Middle frontal gyrus (tissue), 1 donor: Measurements from ENCODE around the gene APOA4.

ENCODE experiments used
- DNase-seq: peaks from one replicate; pipeline ENCODE4 v3.0.0-alpha.2; 2015; ENCODE audit warnings: low spot score; ENCODE audit errors: extremely low spot score

The APOA4 gene

DNA sequence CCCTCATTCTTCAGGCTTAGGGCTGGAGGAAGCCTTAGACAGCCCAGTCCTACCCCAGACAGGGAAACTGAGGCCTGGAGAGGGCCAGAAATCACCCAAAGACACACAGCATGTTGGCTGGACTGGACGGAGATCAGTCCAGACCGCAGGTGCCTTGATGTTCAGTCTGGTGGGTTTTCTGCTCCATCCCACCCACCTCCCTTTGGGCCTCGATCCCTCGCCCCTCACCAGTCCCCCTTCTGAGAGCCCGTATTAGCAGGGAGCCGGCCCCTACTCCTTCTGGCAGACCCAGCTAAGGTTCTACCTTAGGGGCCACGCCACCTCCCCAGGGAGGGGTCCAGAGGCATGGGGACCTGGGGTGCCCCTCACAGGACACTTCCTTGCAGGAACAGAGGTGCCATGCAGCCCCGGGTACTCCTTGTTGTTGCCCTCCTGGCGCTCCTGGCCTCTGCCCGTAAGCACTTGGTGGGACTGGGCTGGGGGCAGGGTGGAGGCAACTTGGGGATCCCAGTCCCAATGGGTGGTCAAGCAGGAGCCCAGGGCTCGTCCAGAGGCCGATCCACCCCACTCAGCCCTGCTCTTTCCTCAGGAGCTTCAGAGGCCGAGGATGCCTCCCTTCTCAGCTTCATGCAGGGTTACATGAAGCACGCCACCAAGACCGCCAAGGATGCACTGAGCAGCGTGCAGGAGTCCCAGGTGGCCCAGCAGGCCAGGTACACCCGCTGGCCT lies 7.2 kb upstream of the APOA4 start:
- DNase-seq, result no peak

GRCh38 chr11:116829525-116830183 lies 6.5 kb upstream of the APOA4 start, which contains the start of gene APOC3:
APOC3 (plus strand) TSS chr11:116829907; CDS start chr11:116830583, 676 bp downstream.
- DNase-seq, result no peak

DNA sequence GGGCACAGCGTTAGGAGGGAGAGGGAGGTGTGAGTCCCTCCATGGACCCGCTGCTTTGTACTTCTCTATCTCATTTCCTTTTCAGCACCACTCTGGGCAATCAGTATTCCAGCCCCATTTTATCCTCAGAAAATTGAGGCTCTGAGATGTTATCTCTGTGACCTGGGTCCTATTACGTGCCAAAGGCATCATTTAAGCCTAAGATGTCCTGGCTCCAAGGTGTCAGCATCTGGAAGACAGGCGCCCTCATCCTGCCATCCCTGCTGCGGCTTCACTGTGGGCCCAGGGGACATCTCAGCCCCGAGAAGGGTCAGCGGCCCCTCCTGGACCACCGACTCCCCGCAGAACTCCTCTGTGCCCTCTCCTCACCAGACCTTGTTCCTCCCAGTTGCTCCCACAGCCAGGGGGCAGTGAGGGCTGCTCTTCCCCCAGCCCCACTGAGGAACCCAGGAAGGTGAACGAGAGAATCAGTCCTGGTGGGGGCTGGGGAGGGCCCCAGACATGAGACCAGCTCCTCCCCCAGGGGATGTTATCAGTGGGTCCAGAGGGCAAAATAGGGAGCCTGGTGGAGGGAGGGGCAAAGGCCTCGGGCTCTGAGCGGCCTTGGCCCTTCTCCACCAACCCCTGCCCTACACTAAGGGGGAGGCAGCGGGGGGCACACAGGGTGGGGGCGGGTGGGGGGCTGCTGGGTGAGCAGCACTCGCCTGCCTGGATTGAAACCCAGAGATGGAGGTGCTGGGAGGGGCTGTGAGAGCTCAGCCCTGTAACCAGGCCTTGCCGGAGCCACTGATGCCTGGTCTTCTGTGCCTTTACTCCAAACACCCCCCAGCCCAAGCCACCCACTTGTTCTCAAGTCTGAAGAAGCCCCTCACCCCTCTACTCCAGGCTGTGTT lies 5.8 kb upstream of the APOA4 start:
- no peak for DNase-seq

DNA sequence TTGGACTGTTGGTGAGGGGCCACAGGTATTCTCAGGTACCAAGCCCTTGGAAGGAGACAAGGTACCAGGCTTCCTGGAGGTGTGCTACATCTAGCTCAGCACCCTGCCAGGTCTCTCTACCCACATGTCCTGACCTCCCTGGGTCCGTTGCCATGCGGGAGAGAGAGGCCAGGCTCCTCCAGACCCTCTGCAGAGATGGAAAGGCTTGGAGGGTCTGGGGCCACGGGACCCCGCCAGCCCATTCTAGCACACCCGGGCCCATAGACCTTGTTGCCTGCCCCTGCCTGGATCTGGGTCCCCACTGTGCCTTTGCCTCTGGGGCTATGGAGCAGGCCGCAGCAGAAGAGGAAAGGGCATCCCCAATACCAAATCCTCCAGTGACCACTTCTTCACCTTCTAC lies 4.4 kb upstream of the APOA4 start:
- DNase-seq, result no peak

DNA sequence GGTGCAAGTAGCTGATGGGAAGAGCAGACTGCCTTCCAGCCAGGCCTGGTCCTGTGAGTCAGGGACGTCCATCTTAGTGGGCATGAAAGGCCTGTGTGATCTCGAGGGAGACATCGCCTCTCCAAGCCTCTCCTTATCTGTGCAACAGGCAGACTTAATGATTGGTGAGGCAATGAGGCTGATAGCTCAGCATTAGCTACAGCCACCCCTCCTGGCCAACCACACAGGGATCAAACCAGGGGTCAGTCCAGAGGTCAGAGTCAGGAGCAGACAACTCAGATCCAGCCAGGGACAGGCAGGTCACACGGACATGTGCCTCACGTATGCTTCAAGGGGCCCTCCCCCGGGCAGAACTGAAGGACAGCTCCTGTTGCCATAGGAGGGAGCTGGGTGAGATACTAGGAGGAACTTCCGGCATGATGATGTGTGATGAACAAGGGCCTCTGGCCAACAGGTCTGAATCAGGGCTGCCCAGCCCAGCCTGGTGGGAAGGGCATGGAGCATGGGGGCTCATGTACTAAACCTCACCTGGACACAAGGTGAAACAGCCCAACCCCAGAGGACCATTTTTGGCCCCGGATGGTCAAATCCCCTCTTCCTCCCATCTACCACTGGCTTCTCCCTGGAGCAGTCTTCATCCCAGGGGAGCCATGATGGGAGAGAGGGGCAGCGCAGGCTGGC lies 3.8 kb upstream of the APOA4 start:
- DNase-seq, result no peak

DNA sequence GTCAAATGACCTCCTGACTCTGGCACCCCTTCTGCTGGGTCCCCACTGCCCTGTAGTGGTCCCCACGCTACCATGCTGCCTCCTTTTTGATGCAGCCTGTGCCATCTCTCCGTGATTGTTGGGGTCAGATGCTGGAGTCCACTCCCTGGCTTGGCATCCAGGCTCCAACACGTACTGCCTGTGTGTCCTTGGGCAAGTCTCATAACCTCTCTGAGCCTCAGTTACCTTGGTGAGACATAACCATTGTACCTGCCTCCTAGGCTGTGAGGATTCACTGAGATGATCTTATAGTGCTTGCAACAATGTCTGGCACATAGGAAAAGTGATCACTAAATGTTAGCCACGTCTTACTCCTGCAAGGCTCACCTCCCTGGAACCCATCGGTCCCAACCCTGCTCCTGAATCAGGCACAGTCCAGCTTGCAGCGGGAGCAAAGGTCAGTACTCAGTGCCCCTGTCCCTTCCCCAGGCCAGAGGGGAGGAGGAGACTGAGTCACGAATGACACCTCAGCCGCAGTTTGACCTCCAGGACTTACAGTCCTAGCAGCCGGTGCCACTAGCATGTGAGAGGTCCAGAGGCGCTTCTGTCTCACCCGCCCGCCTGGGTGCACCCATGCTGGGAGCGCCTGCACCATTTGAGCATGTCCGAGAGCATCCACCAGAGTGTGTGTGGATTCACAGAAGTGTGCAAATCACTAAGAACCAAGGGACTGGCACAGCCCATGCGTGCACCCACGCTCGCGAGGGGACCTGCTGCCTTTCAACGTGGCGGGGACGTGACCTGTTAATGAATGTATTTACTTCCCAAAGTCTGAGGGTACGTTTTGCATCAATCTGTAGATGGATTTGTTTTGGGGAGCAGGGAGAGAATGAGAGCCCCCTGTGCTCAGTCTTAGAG lies 3.0 kb upstream of the APOA4 start:
- DNase-seq, result no peak

DNA sequence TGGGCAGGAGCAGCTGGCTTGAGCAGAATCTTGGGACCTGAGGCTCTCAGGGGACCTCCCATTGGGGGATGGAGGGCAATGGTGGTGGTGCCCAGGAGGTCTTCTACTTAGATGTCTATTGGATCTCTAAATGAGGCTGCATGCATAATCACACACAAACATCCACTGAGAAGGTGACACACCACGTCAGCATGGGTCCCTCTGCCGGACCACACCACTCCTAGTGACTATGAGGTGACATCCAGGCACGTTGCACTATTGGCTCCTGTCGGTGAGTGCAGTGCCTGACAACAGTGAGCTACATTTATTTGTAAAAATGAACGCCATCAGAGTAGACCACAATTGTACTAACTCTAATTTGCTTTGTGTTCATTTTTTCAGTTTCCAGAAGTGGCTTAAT lies 2.3 kb upstream of the APOA4 start:
- DNase-seq, result no peak

GRCh38 chr11:116822575-116822974 lies 529 bp downstream of the APOA4 start:
- no peak for DNase-seq

GRCh38 chr11:116821050-116821918 lies 1.8 kb downstream of the APOA4 start:
- no peak for DNase-seq

GRCh38 chr11:116819049-116819448 lies 4.1 kb downstream of the APOA4 start:
- no peak for DNase-seq

DNA sequence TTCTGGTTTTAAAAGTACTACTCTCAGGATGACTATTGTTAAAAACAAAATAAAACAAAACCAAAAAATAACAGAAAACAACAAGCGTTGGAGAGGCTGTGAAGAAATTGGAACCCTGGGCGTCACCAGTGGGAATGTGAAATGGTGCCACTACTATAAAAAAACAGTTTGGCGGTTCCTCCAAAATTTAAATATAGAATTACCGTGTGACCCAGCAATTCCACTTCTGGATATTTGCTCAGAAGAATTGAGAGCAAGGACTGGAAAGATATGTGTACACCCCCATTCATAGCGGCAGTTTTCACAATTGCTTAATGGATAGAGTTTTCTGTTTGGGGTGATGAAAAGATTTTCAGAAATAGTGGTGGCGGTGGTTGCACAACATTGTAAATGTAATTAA lies 8.6 kb downstream of the APOA4 start:
- no peak for DNase-seq

GRCh38 chr11:116813781-116814471 lies 9.2 kb downstream of the APOA4 start:
- DNase-seq, result no peak

DNA sequence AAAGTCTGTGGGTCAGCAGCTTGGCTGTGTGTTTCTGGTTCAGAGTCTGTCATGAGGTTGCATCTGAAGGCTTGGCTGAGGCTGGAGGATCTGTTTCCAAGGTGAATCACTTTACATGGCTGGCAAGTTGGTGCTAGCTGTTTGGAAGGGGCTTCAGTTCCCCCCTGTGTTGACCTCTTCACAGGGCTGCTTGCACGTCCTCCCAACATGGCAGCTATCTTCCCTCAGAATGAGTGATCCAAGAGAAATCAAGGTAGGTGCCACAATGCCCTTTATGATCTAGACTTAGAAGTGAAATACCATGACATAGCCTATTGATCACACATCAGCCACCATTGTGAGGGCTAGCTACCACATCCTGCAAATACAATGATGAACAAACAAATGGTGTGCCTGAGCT lies 9.9 kb downstream of the APOA4 start:
- no peak for DNase-seq

DNA sequence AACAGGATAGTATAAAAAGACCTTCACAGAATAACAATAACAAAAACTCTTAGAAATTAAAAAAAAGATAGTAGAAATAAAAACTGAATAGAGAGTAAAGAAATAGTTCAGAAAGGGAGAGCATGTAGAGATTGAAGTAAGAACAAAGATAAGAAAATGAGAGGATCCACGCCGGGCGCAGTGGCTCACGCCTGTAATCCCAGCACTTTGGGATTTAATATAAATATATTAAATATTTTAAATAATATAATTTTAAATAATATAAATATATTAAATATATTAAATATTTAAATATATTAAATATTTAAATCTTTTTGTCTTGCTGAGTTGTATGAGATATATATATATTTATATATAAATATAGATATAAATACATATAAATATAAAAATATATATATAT lies 11.0 kb downstream of the APOA4 start:
- no peak for DNase-seq

DNA sequence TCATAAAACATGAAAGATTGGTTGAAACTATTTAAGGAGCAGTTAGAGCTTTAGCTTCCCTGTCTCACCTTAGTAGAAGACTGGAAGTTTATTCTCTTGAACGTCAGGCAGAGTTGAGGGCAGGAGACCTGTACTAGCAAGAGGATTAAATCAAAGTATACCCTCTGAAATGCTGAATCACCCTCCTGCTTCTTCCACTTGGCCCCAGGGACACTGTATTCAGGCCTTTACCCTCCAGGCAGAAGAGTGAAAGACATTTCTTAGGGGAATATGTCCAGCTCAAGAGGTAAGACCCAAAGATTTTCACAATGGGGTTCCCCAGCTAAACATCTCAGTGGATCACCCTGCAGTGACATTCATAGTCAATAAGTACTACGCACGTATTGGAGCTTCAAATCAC lies 11.9 kb downstream of the APOA4 start:
- DNase-seq, result no peak

DNA sequence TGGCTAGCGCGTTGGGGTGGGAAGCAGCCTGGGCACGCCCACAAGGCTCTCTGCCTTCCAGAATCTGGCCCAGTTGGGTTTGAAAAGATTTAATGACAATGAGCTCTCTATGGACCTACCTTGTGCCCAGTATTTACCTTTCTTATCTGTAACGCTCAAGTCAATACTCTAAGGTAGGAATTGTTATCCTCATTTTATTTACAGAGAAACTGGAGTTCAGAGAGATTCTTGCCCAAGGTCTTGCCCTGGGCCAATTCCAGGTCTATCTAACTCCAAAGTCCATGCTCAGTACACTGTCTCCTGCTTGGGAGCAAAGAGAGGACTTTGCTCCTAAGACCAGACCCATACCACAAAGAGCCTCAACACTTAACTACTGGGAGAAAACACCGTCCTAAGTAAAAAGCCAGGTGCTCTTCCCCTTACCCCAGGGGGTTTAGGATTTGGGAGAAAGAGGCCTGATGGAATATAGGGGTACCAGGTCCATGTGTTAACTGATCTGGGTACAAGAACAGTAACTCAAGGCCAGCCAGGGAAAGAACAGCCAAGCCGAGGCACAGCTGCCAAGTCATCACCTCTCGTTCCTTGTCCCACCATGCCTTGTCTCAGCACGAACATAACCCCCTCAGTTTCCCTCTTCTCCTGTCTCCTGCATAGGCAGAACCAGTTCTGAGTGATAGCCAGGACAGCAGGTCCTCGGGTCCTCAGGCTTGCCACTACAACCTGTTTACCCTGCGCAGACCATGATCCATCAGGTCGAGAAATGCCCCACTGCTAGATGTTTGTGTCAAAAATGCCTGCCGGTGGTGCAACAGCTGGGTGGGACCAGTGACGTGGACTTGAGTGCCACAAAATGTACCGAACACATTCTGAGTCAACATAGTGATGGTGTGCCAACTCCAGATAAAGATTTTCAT lies 14.6 kb downstream of the APOA4 start:
- DNase-seq, result no peak

GRCh38 chr11:116807601-116808261 lies 15.4 kb downstream of the APOA4 start:
- DNase-seq, result no peak
